Measurements from ENCODE around the gene PDAP1. TPM values are rescaled to one million over a fixed set of nuclear protein-coding genes. Genes with fewer than 3 reads are reported as not detected.
"Not testable (repeated sequence)": the region's sequence is repeated elsewhere in the genome, so short reads cannot be mapped to it uniquely, and the experiment has no call there.

Gene PDAP1
- total RNA-seq, 2 donors from 2014 or later: 147 to 165 TPM

DNA sequence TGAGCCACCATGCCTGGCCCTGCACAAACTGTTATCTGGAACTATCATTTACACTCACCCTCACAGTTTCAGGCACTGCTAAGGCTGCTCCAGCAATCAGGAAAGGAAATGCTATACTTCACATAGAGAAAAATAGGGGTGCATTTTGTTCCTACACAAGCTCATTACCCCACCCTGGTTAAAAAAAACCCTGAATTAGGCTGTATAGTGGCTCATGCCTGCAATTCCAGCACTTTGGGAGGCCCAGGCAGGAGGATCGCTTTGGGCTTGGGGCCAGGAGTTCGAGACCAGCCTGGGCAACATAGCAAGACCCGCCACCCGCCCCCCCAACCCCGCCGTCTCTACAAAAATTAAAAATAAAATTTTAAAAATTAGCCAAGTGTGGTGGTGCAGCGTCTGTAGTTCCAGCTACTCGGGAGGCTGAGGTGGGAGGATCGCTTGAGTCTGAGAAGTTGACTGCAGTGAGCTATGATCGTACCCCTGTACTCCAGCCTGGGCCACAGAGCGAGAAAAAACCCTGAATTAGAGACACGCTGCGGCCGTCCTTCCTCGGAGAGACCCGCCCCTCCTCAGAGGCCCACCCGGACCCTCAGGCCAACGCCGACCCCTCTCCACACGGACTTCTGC, 29.7 kb upstream of the PDAP1 start:
- no peak for TF ChIP-seq CTCF (conservative IDR thresholded peaks at IDR 0.05)
- Mint-ChIP-seq H3K27me3 (ENCODE audit: insufficient read depth) (no peaks in the 10 kb centered on the region), H3K36me3 (ENCODE audit: low read depth) (peaks cover 38% of the 10 kb centered on the region), H3K4me3 (peak overlapping the region; percentile 96), H3K9me3 (no peaks in the 10 kb centered on the region), H3K27ac (peak overlapping the region; percentile 97), H3K4me1 (peaks cover 9% of the 10 kb centered on the region)
- Histone ChIP-seq H3K36me3 (ENCODE audit: control insufficient read depth, insufficient read depth, low read length) (peaks cover 42% of the 10 kb centered on the region), H3K4me1 (ENCODE audit: control insufficient read depth, insufficient read depth, low read length) (peaks cover 2% of the 10 kb centered on the region), H3K4me3 (ENCODE audit: low read length) (peak overlapping the region; percentile 92), H3K27ac (ENCODE audit: low read depth, low read length) (no peak overlapping the region), H3K9ac (ENCODE audit: extremely low read depth, low read length, poor library complexity, severe bottlenecking) (peak overlapping the region; percentile 79), H3K27me3 (ENCODE audit: control insufficient read depth, insufficient read depth, low read length, poor library complexity, severe bottlenecking) (no peaks in the 10 kb centered on the region), H3K9me3 (ENCODE audit: control insufficient read depth, low read length) (no peaks in the 10 kb centered on the region)
- WGBS, 2 experiments (ENCODE audit: insufficient coverage in 1 of 2, insufficient read length in 1 of 2): 21% methylated on average over 10 to 18 of the region's 20 CpGs
- no peak for DNase-seq

DNA sequence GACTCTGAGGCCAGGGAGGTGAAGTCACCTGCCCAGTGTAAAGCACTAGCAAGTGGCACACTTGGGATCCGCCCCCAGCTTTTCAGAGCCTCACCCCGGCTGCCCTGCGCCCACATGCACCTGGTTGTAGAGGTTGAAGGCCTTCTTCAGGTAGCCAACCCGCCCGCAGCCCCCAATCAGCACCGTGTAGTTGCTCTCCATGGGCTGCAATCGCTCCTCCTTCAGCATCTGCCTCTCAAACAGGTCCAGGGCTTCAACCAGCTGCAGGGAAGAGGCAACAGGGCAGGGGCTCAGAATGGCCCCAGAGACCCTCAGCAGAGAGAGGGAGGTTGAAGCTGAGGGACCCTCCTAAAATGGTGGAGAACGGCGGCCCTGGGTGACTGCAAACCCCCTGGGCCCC, 24.8 kb upstream of the PDAP1 start:
- Mint-ChIP-seq H3K36me3 (ENCODE audit: low read depth) (peaks cover 61% of the 10 kb centered on the region), H3K4me1 (peaks cover 10% of the 10 kb centered on the region), H3K4me3 (no peak overlapping the region), H3K9me3 (no peaks in the 10 kb centered on the region), H3K27me3 (ENCODE audit: insufficient read depth) (no peaks in the 10 kb centered on the region), H3K27ac (peak overlapping the region; percentile 64)
- DNase-seq: no peak
- Histone ChIP-seq H3K27ac (ENCODE audit: low read depth, low read length) (no peak overlapping the region), H3K36me3 (ENCODE audit: control insufficient read depth, insufficient read depth, low read length) (peaks cover 61% of the 10 kb centered on the region), H3K4me1 (ENCODE audit: control insufficient read depth, insufficient read depth, low read length) (peaks cover 8% of the 10 kb centered on the region), H3K4me3 (ENCODE audit: low read length) (peak overlapping the region; percentile 19), H3K9me3 (ENCODE audit: control insufficient read depth, low read length) (no peaks in the 10 kb centered on the region), H3K27me3 (ENCODE audit: control insufficient read depth, insufficient read depth, low read length, poor library complexity, severe bottlenecking) (no peaks in the 10 kb centered on the region), H3K9ac (ENCODE audit: extremely low read depth, low read length, poor library complexity, severe bottlenecking) (no peak overlapping the region)
- no peak for TF ChIP-seq CTCF (conservative IDR thresholded peaks at IDR 0.05)
- 93 to 97% methylated on average over 4 to 9 of the region's 9 CpGs for WGBS, 2 experiments (ENCODE audit: insufficient coverage in 1 of 2, insufficient read length in 1 of 2)

GRCh38 chr7:99431756-99432540, 23.6 kb upstream of the PDAP1 start:
- Histone ChIP-seq H3K4me3 (ENCODE audit: low read length) (peak overlapping the region; percentile 19), H3K36me3 (ENCODE audit: control insufficient read depth, insufficient read depth, low read length) (peaks cover 60% of the 10 kb centered on the region), H3K9ac (ENCODE audit: extremely low read depth, low read length, poor library complexity, severe bottlenecking) (peak overlapping the region; percentile 55), H3K27ac (ENCODE audit: low read depth, low read length) (peak overlapping the region; percentile 57)
- not testable (repeated sequence) for H3K4me1 ChIP-seq (ENCODE audit: control insufficient read depth, insufficient read depth, low read length); H3K9me3 ChIP-seq (ENCODE audit: control insufficient read depth, low read length); H3K4me1 Mint-ChIP-seq; H3K27me3 ChIP-seq (ENCODE audit: control insufficient read depth, insufficient read depth, low read length, poor library complexity, severe bottlenecking); H3K27me3 Mint-ChIP-seq (ENCODE audit: insufficient read depth); DNase-seq; H3K9me3 Mint-ChIP-seq
- 64 to 81% methylated on average over 8 to 13 of the region's 13 CpGs for WGBS, 2 experiments (ENCODE audit: insufficient coverage in 1 of 2, insufficient read length in 1 of 2)
- H3K27ac Mint-ChIP-seq: peak overlapping the region; percentile 94
- peak overlapping the region; percentile 14 for H3K4me3 Mint-ChIP-seq
- peaks cover 66% of the 10 kb centered on the region for H3K36me3 Mint-ChIP-seq (ENCODE audit: low read depth)
